IMR-90 (cell line): ENCODE measurements around the gene PDCD6IP. TPM values are rescaled to one million over a fixed set of nuclear protein-coding genes. Genes with fewer than 3 reads are reported as not detected.

Experiments
- ATAC-seq: fragments of 200-7000 bp; cut with Tn5 transposase; 2 replicates; pipeline ENCODE4 v1.9.1; 2020; ENCODE audit warnings: low read depth, mild to moderate bottlenecking, moderate library complexity
- BruUV-seq: library from RNA; stranded (reverse); fragments of 400-500 nt; replicated peaks from 2 replicates; lab custom pipeline; 2021; lab: Mats Ljungman, UMichigan
- CTCF ChIA-PET: fragments of 300-600 bp; formaldehyde crosslinking; extraction: SDS; loops from one replicate; lab custom pipeline; 2021; ENCODE audit warnings: antibody characterized with exemption; lab: Yijun Ruan, JAX
- POLR2A ChIA-PET: fragments of 300-600 bp; sonication (Branson Sonifier 250); formaldehyde crosslinking; loops from one replicate; lab custom pipeline; 2022; ENCODE audit warnings: antibody characterized with exemption; ENCODE audit not compliant: unreplicated experiment; lab: Charles Lee
- DNase-seq: peaks from one replicate; pipeline ENCODE4 v3.0.0; 2013
- H2AFZ ChIP-seq: replicated peaks from 2 replicates; pipeline ENCODE3; 2013; ENCODE audit warnings: low read length, mild to moderate bottlenecking; ENCODE audit not compliant: poor library complexity
- H2AK5ac ChIP-seq: 2 replicates; pipeline ENCODE4 v1.6.1; 2013; ENCODE audit warnings: low read depth, low read length, inconsistent platforms
- H2AK9ac ChIP-seq: replicated peaks from 2 replicates; pipeline ENCODE3; 2013; ENCODE audit warnings: mild to moderate bottlenecking, low read depth, low read length, moderate library complexity; ENCODE audit not compliant: poor library complexity
- H2BK120ac ChIP-seq: 2 replicates; pipeline ENCODE4 v1.6.1; 2013; ENCODE audit warnings: low read depth, low read length, inconsistent platforms
- H2BK15ac ChIP-seq: 3 replicates; pipeline ENCODE4 v1.6.1; 2013; ENCODE audit warnings: low read depth, low read length, inconsistent platforms
- H2BK20ac ChIP-seq: 2 replicates; pipeline ENCODE4 v1.6.1; 2013; ENCODE audit warnings: low read depth, mild to moderate bottlenecking, inconsistent platforms, low read length, moderate library complexity
- H2BK5ac ChIP-seq: 2 replicates; pipeline ENCODE4 v1.6.1; 2013; ENCODE audit warnings: mild to moderate bottlenecking, low read depth, low read length, inconsistent platforms; ENCODE audit not compliant: poor library complexity, severe bottlenecking
- H3K14ac ChIP-seq: replicated peaks from 2 replicates; pipeline ENCODE4 v1.6.1; 2013; ENCODE audit warnings: low read depth, low read length, inconsistent platforms
- H3K18ac ChIP-seq: 2 replicates; pipeline ENCODE4 v1.6.1; 2013; ENCODE audit warnings: low read depth, low read length, control low read depth
- H3K23ac ChIP-seq: 2 replicates; pipeline ENCODE4 v1.6.1; 2013; ENCODE audit warnings: low read depth, low read length, inconsistent platforms
- H3K27ac ChIP-seq: 2 replicates; pipeline ENCODE4 v1.5.1; 2013; ENCODE audit warnings: mild to moderate bottlenecking, control low read depth, low read length; ENCODE audit not compliant: insufficient read depth
- H3K27me3 ChIP-seq: 2 replicates; pipeline ENCODE4 v1.6.1; 2013; ENCODE audit warnings: low read length; ENCODE audit not compliant: control insufficient read depth, insufficient read depth
- H3K36me3 ChIP-seq: 2 replicates; pipeline ENCODE4 v1.6.1; 2013; ENCODE audit warnings: low read length, mixed read lengths; ENCODE audit not compliant: control insufficient read depth, insufficient read depth
- H3K4ac ChIP-seq: 2 replicates; pipeline ENCODE4 v1.6.1; 2013; ENCODE audit warnings: low read depth, low read length, inconsistent platforms
- H3K4me1 ChIP-seq: 2 replicates; pipeline ENCODE4 v1.6.1; 2013; ENCODE audit warnings: low read length, mixed read lengths; ENCODE audit not compliant: control insufficient read depth, insufficient read depth
- H3K4me2 ChIP-seq: 2 replicates; pipeline ENCODE4 v1.6.1; 2013; ENCODE audit warnings: low read depth, mild to moderate bottlenecking, control low read depth, low read length, moderate library complexity
- H3K4me3 ChIP-seq: 2 replicates; pipeline ENCODE4 v1.5.1; 2013; ENCODE audit warnings: low read depth, mild to moderate bottlenecking, control low read depth, low read length, moderate library complexity; ENCODE audit not compliant: insufficient read depth
- H3K56ac ChIP-seq: 2 replicates; pipeline ENCODE4 v1.6.1; 2013; ENCODE audit warnings: low read length, inconsistent platforms; ENCODE audit not compliant: insufficient read depth; ENCODE audit errors: extremely low read depth
- H3K79me1 ChIP-seq, 2 experiments: 2 replicates each; pipeline ENCODE4 v1.6.1; 2013; ENCODE audit warnings: low read length in 2 of 2, inconsistent platforms in 1 of 2, low read depth in 1 of 2
- H3K9ac ChIP-seq: 2 replicates; pipeline ENCODE4 v1.6.1; 2013; ENCODE audit warnings: low read depth, low read length, control low read depth
- H3K9me1 ChIP-seq: 2 replicates; pipeline ENCODE4 v1.6.1; 2013; ENCODE audit warnings: low read length, inconsistent platforms; ENCODE audit not compliant: insufficient read depth
- H3K9me3 ChIP-seq: 2 replicates; pipeline ENCODE4 v1.6.1; 2013; ENCODE audit warnings: low read length; ENCODE audit not compliant: control insufficient read depth, insufficient read depth
- H4K20me1 ChIP-seq: 2 replicates; pipeline ENCODE4 v1.6.1; 2013; ENCODE audit warnings: low read length, inconsistent platforms; ENCODE audit not compliant: insufficient read depth
- H4K5ac ChIP-seq: 2 replicates; pipeline ENCODE4 v1.6.1; 2013; ENCODE audit warnings: mild to moderate bottlenecking, low read depth, low read length, control low read depth
- H4K8ac ChIP-seq, 2 experiments: 2 replicates each; pipeline ENCODE4 v1.6.1; 2013; ENCODE audit warnings: low read depth in 2 of 2, low read length in 2 of 2, control low read depth in 1 of 2, inconsistent platforms in 1 of 2
- H4K91ac ChIP-seq: 2 replicates; pipeline ENCODE4 v1.6.1; 2013; ENCODE audit warnings: low read depth, low read length, inconsistent platforms; ENCODE audit not compliant: insufficient read depth
- CEBPB ChIP-seq: IDR thresholded peaks from 2 replicates; pipeline ENCODE4 v1.6.1; 2012; ENCODE audit warnings: low read depth, low read length, improper control_type of control experiment
- CHD1 ChIP-seq: IDR thresholded peaks from 2 replicates; pipeline ENCODE4 v1.6.1; 2012; ENCODE audit warnings: low read depth, low read length, improper control_type of control experiment
- FOS ChIP-seq: fragments of 150-350 bp; IDR thresholded peaks from 2 replicates; pipeline ENCODE4 v1.6.1; 2016; ENCODE audit warnings: low read depth, low read length
- MAFK ChIP-seq: IDR thresholded peaks from 2 replicates; pipeline ENCODE4 v1.6.1; 2012; ENCODE audit warnings: low read depth, low read length, improper control_type of control experiment
- MAZ ChIP-seq: IDR thresholded peaks from 2 replicates; pipeline ENCODE4 v1.6.1; 2012; ENCODE audit warnings: low read depth, mild to moderate bottlenecking, low read length, improper control_type of control experiment, moderate library complexity, borderline replicate concordance
- MXI1 ChIP-seq: IDR thresholded peaks from 2 replicates; pipeline ENCODE4 v1.6.1; 2012; ENCODE audit warnings: low read depth, mild to moderate bottlenecking, low read length, moderate library complexity, borderline replicate concordance
- NFE2L2 ChIP-seq: fragments of 150-350 bp; IDR thresholded peaks from 2 replicates; pipeline ENCODE4 v1.6.1; 2016; ENCODE audit warnings: low read depth, mild to moderate bottlenecking, low read length
- RAD21 ChIP-seq: IDR thresholded peaks from 2 replicates; pipeline ENCODE4 v1.6.1; 2012; ENCODE audit warnings: low read length, improper control_type of control experiment
- RCOR1 ChIP-seq: IDR thresholded peaks from 2 replicates; pipeline ENCODE4 v1.6.1; 2012; ENCODE audit warnings: mild to moderate bottlenecking, low read length, improper control_type of control experiment; ENCODE audit not compliant: insufficient replicate concordance
- SMC3 ChIP-seq: fragments of 150-350 bp; IDR thresholded peaks from 2 replicates; pipeline ENCODE4 v1.6.1; 2016; ENCODE audit warnings: low read depth, mild to moderate bottlenecking, antibody characterized with exemption, low read length, moderate library complexity
- WGBS, 2 experiments: methylation state at CpG; one replicate each; pipeline versions ENCODE4 v1.1.5 to v1.1.7; 2013; ENCODE audit warnings: missing lambda C conversion rate in 2 of 2; ENCODE audit not compliant: insufficient read length in 1 of 2; ENCODE audit errors: extremely low coverage in 2 of 2; 5-methylcytosine and 5-hydroxymethylcytosine counted together
- dilution Hi-C: fragments of 300-500 bp; cut with HindIII; formaldehyde crosslinking; loops from one replicate; pipeline ENCODE4 v1.14.3; 2018; ENCODE audit warnings: low sequenced_read_pairs; ENCODE audit not compliant: unreplicated experiment
- in situ Hi-C: fragments of 300-500 bp; cut with MboI; formaldehyde crosslinking; loops from 3 replicates; pipeline ENCODE4 v1.14.3; 2019; ENCODE audit warnings: low sequenced_read_pairs, inconsistent platforms, mixed read lengths
- intact Hi-C: fragments of 100-400 bp; cut with micrococcal nuclease; formaldehyde crosslinking; loops from 2 replicates; pipeline ENCODE4 v1.10.0; 2022
- polyA plus RNA-seq, 3 experiments: library from polyadenylated mRNA; depleted of rRNA; stranded (reverse); fragments of >200 nt; gene quantifications; 2 replicates each; pipeline ENCODE4 v1.2.3, GENCODE V29; 2012; ENCODE audit warnings: low replicate concordance in 1 of 3
- total RNA-seq: library from RNA; depleted of rRNA; stranded (reverse); fragments of >200 nt; gene quantifications from 2 replicates; pipeline ENCODE4 v1.2.3, GENCODE V29; 2012
- TF ChIP-seq, protein P1 (sequence below): conservative IDR thresholded peaks from 2 replicates; pipeline ENCODE4 v1.5.1; 2012; ENCODE audit warnings: mild to moderate bottlenecking, low read depth, low read length, improper control_type of control experiment
- TF ChIP-seq, protein P2 (sequence below): fragments of 150-350 bp; IDR thresholded peaks from 2 replicates; pipeline ENCODE4 v1.6.1; 2016; ENCODE audit warnings: low read depth, mild to moderate bottlenecking, low read length, moderate library complexity, borderline replicate concordance
- TF ChIP-seq, protein P3 (sequence below): fragments of 150-350 bp; IDR thresholded peaks from 2 replicates; pipeline ENCODE4 v1.6.1; 2017; ENCODE audit warnings: mild to moderate bottlenecking, antibody characterized with exemption, low read length, low read depth

PDCD6IP gene
- total and polyA plus RNA-seq, 2 of the 4 experiments (the other 2 are of a cell fraction), result 68.1 to 78.3 TPM

DNA sequence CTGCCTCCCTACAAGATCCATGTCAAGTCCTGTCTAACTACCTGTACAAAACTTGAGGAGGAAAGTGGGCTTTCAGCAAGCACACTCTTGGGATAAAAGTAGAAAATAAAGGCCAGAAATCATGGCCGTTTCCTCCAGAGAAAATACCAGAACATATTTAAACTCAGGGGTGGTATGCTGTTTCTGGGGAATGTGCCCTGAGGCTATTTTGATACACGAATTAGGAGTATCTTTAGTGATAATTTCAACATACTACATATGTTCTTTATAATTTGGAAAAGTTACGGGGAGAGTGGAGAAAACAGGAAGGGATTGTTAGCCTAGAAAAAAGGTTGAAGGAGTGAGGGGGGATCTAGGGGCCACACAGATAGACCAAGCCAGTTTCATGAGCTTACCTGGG is 18.7 kb upstream of the PDCD6IP start:
- POLR2A ChIA-PET, result no interaction called here
- intact Hi-C loops, result loop anchor here (10.0 kb wide), 1 partner anchor 375 kb away; no protein-coding TSS in a partner anchor
- TF ChIP-seq RCOR1 (no peak), FOS (no peak), CEBPB (no peak), MAFK (no peak), SMC3 (no peak), MAZ (no peak), RAD21 (no peak), MXI1 (no peak), NFE2L2 (no peak), CHD1 (no peak)
- TF ChIP-seq, protein P1, sequence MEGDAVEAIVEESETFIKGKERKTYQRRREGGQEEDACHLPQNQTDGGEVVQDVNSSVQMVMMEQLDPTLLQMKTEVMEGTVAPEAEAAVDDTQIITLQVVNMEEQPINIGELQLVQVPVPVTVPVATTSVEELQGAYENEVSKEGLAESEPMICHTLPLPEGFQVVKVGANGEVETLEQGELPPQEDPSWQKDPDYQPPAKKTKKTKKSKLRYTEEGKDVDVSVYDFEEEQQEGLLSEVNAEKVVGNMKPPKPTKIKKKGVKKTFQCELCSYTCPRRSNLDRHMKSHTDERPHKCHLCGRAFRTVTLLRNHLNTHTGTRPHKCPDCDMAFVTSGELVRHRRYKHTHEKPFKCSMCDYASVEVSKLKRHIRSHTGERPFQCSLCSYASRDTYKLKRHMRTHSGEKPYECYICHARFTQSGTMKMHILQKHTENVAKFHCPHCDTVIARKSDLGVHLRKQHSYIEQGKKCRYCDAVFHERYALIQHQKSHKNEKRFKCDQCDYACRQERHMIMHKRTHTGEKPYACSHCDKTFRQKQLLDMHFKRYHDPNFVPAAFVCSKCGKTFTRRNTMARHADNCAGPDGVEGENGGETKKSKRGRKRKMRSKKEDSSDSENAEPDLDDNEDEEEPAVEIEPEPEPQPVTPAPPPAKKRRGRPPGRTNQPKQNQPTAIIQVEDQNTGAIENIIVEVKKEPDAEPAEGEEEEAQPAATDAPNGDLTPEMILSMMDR, result no peak
- TF ChIP-seq, protein P2, sequence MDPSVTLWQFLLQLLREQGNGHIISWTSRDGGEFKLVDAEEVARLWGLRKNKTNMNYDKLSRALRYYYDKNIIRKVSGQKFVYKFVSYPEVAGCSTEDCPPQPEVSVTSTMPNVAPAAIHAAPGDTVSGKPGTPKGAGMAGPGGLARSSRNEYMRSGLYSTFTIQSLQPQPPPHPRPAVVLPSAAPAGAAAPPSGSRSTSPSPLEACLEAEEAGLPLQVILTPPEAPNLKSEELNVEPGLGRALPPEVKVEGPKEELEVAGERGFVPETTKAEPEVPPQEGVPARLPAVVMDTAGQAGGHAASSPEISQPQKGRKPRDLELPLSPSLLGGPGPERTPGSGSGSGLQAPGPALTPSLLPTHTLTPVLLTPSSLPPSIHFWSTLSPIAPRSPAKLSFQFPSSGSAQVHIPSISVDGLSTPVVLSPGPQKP, result no peak
- TF ChIP-seq, protein P3, sequence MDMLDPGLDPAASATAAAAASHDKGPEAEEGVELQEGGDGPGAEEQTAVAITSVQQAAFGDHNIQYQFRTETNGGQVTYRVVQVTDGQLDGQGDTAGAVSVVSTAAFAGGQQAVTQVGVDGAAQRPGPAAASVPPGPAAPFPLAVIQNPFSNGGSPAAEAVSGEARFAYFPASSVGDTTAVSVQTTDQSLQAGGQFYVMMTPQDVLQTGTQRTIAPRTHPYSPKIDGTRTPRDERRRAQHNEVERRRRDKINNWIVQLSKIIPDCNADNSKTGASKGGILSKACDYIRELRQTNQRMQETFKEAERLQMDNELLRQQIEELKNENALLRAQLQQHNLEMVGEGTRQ, result no peak

More for the DNA sequence above, 18.7 kb upstream of the PDCD6IP start:
- no peak overlapping the region for H2BK15ac ChIP-seq
- no peak overlapping the region for H4K5ac ChIP-seq
- no peaks in the 10 kb centered on the region for H3K27me3 ChIP-seq
- no peak overlapping the region for H3K4me3 ChIP-seq
- H2AK5ac ChIP-seq, result no peak overlapping the region
- DNase-seq (no peak), ATAC-seq (no peak)
- H3K9me3 ChIP-seq, result no peaks in the 10 kb centered on the region
- H3K4me1 ChIP-seq, result no peaks in the 10 kb centered on the region
- dilution Hi-C loops (no loop called here), in situ Hi-C loops (loop anchor here (10.0 to 25.0 kb wide), 2 partner anchors 645 to 817 kb away; partner anchors contain the start of gene CCR4)
- no peak overlapping the region for H3K4me2 ChIP-seq
- no peak overlapping the region for H3K4ac ChIP-seq
- H3K36me3 ChIP-seq, result no peaks in the 10 kb centered on the region
- no peaks in the 10 kb centered on the region for H4K20me1 ChIP-seq
- H3K27ac ChIP-seq, result no peak overlapping the region
- no peak overlapping the region for H3K9ac ChIP-seq
- H3K23ac ChIP-seq, result no peak overlapping the region
- CTCF ChIA-PET, result interaction anchor here (1.5 to 2.6 kb wide), 2 partner anchors 7 to 147 kb away, joined by 3 to 12 read pairs; no protein-coding TSS in a partner anchor
- no peaks in the 10 kb centered on the region for H3K79me1 ChIP-seq
- no TSS peak for BruUV-seq
- H2AK9ac ChIP-seq, result no peak overlapping the region
- no peak overlapping the region for H2AFZ ChIP-seq
- H4K8ac ChIP-seq, result no peak overlapping the region
- no peak overlapping the region for H2BK5ac ChIP-seq
- no peak overlapping the region for H4K91ac ChIP-seq
- no peak overlapping the region for H3K56ac ChIP-seq
- H2BK120ac ChIP-seq, result no peak overlapping the region
- H3K14ac ChIP-seq, result no peak overlapping the region
- no peaks in the 10 kb centered on the region for H3K9me1 ChIP-seq
- H3K18ac ChIP-seq, result no peak overlapping the region
- no peak overlapping the region for H2BK20ac ChIP-seq
- no CpG with 5 or more reads among the region's 3 CpGs for WGBS, 2 experiments
